Activated T-helper 1 cell treated with anti-CD3 and anti-CD28 coated beads, Interleukin-12 subunit alpha, Interleukin-12 subunit beta, Interleukin-2, Interleukin-4 antibody, amounts not matched to agents 30 ng/mL and 10 ng/mL and 1 ng/mL, durations not matched to agents 14 hours and 24 hours and 36 hours (primary cell): ENCODE measurements around the gene SND1. TPM values are rescaled to one million over a fixed set of nuclear protein-coding genes. Genes with fewer than 3 reads are reported as not detected.
"Not testable (repeated sequence)": the region's sequence is repeated elsewhere in the genome, so short reads cannot be mapped to it uniquely, and the experiment has no call there.

ENCODE experiments used
- DNase-seq: peaks from one replicate; pipeline ENCODE4 v3.0.0; 2021; ENCODE audit warnings: low spot score
- H3K27ac Mint-ChIP-seq: one replicate; pipeline ENCODE4 v1.8.0; 2021; ENCODE audit warnings: mild to moderate bottlenecking, mixed read lengths
- H3K27me3 Mint-ChIP-seq: one replicate; pipeline ENCODE4 v1.8.0; 2022; ENCODE audit warnings: mild to moderate bottlenecking, moderate library complexity, mixed read lengths; ENCODE audit not compliant: insufficient read depth
- H3K36me3 Mint-ChIP-seq: one replicate; pipeline ENCODE4 v1.8.0; 2021; ENCODE audit warnings: low read depth, mixed read lengths
- H3K4me1 Mint-ChIP-seq: one replicate; pipeline ENCODE4 v1.8.0; 2021; ENCODE audit warnings: low read depth, mixed read lengths
- H3K4me3 Mint-ChIP-seq: one replicate; pipeline ENCODE4 v1.8.0; 2021; ENCODE audit warnings: mild to moderate bottlenecking, moderate library complexity, mixed read lengths
- H3K9me3 Mint-ChIP-seq: one replicate; pipeline ENCODE4 v1.8.0; 2021; ENCODE audit warnings: mixed read lengths
- intact Hi-C: fragments of 100-400 bp; cut with micrococcal nuclease; formaldehyde crosslinking; loops from one replicate; pipeline ENCODE4 v1.15.1; 2024
- total RNA-seq: library from RNA; stranded (reverse); gene quantifications from 2 replicates; pipeline ENCODE4 v1.2.3, GENCODE V29; 2022

Gene SND1
- total RNA-seq, 1 donor from 2014 or later, result 292 TPM

DNA sequence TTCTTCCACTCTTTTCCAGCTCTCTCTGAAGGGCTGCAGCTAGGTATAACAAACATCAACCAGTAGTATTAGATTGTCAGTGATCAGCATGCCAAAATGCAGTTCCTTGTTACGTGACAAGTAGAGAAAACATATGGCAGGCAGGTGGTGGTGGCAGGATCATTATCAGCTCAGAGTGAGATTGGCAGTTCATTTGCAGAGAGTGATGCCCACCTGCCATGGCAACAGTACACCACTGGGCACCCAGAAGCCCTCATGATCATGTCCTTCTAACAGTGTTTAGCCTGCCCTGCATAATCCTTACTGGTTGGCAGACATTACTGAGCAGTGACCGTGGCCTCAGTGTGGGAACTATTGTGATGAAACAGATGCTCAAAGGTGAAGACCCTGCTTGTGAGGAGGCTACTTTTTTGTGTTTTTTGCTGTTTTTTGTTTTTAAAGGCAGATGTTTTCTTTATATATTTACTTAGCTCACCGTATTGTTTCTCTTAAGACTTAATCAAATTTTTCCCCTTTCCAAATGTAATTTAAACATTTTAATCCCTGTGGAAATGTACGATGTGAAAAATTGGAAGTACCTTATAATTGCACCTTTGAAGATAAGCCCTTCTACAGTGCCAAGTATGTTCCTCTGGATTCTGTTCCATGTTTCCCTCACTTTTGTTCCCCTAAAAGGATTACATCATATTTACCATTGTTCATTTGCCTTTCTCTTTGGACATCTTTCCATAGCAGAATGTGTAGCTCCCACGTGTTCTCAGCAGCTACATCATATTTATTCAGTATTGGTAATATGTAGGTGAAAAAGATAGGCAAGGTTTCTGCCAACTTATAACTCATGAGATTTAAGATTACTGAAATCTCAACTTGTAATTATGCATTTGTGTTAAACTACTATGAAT is 179.6 kb downstream of the SND1 start:
- no peak overlapping the region for H3K4me3 Mint-ChIP-seq
- no peak for DNase-seq
- H3K27ac Mint-ChIP-seq, result no peak overlapping the region
- H3K36me3 Mint-ChIP-seq, result peaks cover 29% of the 10 kb centered on the region
- H3K9me3 Mint-ChIP-seq, result peaks cover 6% of the 10 kb centered on the region
- intact Hi-C loops, result no loop called here
- H3K27me3 Mint-ChIP-seq, result no peaks in the 10 kb centered on the region
- peaks cover 7% of the 10 kb centered on the region for H3K4me1 Mint-ChIP-seq

DNA sequence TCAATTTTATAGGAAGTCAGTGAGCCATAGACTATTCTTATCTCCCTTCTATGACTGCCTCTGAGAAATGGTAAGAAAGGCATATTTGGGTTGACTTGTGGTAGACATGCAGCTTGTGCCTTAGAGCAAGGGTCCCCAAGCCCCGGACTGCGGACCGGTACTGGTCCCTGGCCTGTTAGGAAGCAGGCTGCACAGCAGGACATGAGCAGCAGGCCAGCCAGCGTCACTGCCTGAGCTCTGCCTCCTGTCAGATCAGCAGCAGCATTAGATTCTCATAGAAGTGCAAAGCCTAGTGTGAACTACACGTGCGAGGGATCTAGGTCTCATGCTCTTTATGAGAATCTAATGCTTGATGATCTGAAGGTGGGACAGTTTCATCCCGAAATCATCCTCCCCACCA is 180.6 kb downstream of the SND1 start:
- H3K36me3 Mint-ChIP-seq, result peaks cover 30% of the 10 kb centered on the region
- no peak overlapping the region for H3K27ac Mint-ChIP-seq
- H3K9me3 Mint-ChIP-seq, result peaks cover 12% of the 10 kb centered on the region
- H3K4me3 Mint-ChIP-seq, result no peak overlapping the region
- H3K27me3 Mint-ChIP-seq, result no peaks in the 10 kb centered on the region
- H3K4me1 Mint-ChIP-seq, result peaks cover 7% of the 10 kb centered on the region
- DNase-seq, result no peak
- intact Hi-C loops, result no loop called here

DNA sequence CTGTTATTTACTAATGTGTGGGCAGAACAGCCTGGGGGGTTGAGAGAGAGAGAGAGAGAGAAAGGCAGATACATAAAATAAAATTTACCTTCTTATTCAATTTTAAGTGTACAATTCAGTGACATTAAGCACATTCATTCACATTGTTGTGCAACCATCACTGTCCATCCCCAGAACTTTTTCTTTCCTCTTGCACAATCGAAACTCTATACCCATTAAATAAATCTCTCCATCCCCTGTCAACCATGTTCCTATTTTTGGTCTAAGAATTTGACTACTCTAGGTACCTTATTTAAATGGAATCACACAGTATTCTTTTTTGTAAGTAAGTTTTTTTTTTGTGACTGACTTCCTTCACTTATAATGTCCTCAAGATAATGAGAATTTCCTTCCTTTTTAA is 181.6 kb downstream of the SND1 start:
- Mint-ChIP-seq H3K4me1 (peaks cover 6% of the 10 kb centered on the region), H3K4me3 (no peak overlapping the region), H3K36me3 (peaks cover 34% of the 10 kb centered on the region), H3K9me3 (peaks cover 17% of the 10 kb centered on the region), H3K27ac (no peak overlapping the region), H3K27me3 (no peaks in the 10 kb centered on the region)
- intact Hi-C loops, result loop anchor here (2.0 kb wide), 1 partner anchor 15 kb away; no protein-coding TSS in a partner anchor
- no peak for DNase-seq

DNA sequence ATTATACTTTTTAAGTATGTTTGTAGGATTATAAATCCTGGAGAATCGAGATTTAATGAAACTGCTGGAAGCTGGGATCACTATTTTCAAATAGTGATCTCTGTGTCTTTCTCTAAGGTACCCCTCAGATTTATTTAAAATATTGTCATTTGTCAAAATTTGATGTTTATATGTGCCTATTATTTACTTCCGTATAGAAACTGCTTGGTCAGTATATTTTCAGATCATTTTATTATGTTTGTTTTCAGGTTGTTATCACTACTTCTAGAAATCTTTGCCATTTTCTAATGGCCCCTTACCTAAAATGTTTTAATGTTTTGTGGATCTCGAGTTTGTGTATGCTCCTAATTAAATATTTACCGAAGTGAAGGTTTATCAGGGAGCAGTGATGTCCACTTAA is 183.7 kb downstream of the SND1 start:
- Mint-ChIP-seq H3K4me3 (no peak overlapping the region), H3K27ac (no peak overlapping the region), H3K27me3 (no peaks in the 10 kb centered on the region), H3K36me3 (peaks cover 31% of the 10 kb centered on the region), H3K4me1 (no peaks in the 10 kb centered on the region), H3K9me3 (peaks cover 17% of the 10 kb centered on the region)
- intact Hi-C loops, result loop anchor here (2.0 kb wide), 1 partner anchor 13 kb away; no protein-coding TSS in a partner anchor
- DNase-seq, result no peak

DNA sequence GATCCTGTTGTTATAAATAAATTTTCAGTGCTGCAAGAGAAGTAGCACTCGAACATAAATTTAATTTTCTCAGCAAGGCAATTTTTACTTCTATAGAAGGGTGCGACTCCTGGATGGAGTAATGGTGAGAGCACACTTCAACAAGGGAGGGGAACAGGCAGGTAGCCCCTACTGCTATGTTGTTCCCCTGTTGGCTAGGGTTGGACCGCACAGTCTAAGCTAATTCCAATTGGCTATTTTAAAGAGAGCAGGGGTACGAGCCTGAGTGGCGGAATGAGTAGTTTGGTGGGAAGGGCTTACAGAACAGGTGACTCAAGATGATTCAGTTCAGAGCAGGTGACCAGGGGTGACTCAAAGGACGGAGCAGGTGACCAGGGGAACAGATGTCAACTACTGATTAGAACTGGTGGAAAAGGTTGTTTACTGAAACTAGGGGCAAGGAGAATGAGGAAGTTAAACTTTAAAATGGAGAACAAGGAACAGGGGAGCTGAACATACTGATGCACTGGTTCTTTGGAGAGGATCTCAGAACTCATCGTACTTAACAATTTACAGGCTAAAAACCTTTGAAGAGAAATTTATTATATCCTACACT is 185.9 kb downstream of the SND1 start:
- H3K4me1 Mint-ChIP-seq, H3K27me3 Mint-ChIP-seq, H3K4me3 Mint-ChIP-seq, DNase-seq, intact Hi-C loops: not testable (repeated sequence)
- Mint-ChIP-seq H3K27ac (peak overlapping the region; percentile 37), H3K9me3 (peaks cover 17% of the 10 kb centered on the region), H3K36me3 (peaks cover 28% of the 10 kb centered on the region)

DNA sequence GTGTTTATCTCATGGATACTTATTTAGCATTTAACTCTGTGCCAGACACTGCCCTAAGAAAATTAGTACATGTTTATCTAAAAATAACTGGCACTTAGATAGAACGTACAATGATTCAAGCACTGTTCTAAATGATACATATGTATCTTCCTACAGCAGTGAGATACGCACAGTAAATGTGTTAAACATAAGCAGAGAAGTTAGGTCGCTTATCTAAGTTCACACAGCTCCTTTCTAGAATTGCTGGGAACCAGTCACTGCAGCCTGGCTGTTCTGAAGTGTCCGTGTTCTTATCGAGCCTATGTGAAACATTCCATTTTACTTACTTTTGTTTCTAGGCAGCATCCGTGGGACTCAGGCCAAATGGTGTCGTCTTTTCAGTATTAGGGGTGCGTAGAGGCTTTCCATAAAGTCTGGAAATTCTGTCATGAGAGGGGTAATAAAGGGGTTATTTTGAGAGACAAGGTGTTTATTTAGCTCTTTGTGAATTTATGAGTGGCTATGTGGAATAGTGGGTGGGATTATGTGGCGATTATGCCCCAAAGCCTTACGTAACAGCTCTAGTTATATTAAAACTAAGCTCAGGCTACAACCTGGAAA is 186.9 kb downstream of the SND1 start:
- Mint-ChIP-seq H3K27me3 (no peaks in the 10 kb centered on the region), H3K4me1 (no peaks in the 10 kb centered on the region), H3K4me3 (no peak overlapping the region), H3K27ac (no peak overlapping the region), H3K9me3 (peaks cover 17% of the 10 kb centered on the region), H3K36me3 (peaks cover 32% of the 10 kb centered on the region)
- intact Hi-C loops, result no loop called here
- no peak for DNase-seq

DNA sequence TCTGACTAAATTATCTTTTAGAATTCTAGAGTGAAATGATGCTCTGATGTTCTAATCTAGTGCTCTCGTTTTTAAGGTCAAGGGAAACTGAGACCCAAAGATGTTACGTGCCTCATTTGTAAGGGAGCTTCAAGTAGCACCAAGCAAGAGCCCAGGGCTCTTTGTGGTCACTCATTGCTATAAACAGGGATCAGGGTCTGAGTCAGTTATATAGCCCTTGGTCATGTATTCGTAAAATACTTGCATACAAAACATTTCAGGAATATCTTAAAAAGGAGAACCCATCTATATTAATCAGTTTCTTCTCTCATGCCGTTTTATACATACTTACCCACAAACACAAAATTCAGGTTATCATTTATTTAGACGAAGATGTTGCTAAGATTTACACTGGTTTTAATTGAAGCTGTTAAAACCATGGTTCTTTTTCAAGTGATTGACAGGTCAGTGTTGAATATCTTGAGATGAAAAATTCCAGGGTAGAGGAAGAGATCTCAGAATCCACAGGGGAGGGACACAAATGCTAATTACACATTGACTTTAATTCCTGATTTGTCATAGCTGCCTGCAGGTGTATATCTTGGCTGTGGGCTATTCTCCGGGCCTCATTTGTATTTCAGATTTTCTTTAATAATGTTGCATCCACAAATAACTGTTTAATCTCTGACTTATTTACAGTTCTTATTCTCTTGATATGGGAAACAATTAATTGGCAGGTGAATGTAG is 188.4 kb downstream of the SND1 start:
- H3K36me3 Mint-ChIP-seq, result peaks cover 35% of the 10 kb centered on the region
- peaks cover 12% of the 10 kb centered on the region for H3K9me3 Mint-ChIP-seq
- intact Hi-C loops, result no loop called here

DNA sequence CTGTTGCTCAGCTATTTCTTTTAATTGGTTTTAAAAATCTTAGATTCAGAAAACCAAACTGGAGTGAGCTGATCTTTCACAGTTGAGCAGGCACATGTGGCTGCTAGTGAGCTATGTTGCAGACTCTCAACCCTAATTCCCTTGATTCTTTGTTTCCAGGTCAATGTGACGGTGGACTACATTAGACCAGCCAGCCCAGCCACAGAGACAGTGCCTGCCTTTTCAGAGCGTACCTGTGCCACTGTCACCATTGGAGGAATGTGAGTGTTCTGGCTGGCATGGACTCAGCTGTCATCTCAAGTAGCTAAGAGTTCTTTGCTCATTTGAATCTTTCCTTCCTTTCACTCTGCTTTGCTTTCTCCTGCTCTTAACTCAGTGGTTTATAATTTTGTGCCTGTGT is 192.2 kb downstream of the SND1 start:
- peaks cover 16% of the 10 kb centered on the region for H3K4me1 Mint-ChIP-seq
- intact Hi-C loops, result no loop called here
- peaks cover 37% of the 10 kb centered on the region for H3K36me3 Mint-ChIP-seq
- no peak overlapping the region for H3K4me3 Mint-ChIP-seq
- no peaks in the 10 kb centered on the region for H3K9me3 Mint-ChIP-seq
- no peaks in the 10 kb centered on the region for H3K27me3 Mint-ChIP-seq
- no peak overlapping the region for H3K27ac Mint-ChIP-seq
- no peak for DNase-seq

More for the DNA sequence above, 188.4 kb downstream of the SND1 start:
- peaks cover 7% of the 10 kb centered on the region for H3K4me1 Mint-ChIP-seq
- H3K27me3 Mint-ChIP-seq, result no peaks in the 10 kb centered on the region
- H3K27ac Mint-ChIP-seq, result no peak overlapping the region
- H3K4me3 Mint-ChIP-seq, result no peak overlapping the region
- DNase-seq, result no peak

DNA sequence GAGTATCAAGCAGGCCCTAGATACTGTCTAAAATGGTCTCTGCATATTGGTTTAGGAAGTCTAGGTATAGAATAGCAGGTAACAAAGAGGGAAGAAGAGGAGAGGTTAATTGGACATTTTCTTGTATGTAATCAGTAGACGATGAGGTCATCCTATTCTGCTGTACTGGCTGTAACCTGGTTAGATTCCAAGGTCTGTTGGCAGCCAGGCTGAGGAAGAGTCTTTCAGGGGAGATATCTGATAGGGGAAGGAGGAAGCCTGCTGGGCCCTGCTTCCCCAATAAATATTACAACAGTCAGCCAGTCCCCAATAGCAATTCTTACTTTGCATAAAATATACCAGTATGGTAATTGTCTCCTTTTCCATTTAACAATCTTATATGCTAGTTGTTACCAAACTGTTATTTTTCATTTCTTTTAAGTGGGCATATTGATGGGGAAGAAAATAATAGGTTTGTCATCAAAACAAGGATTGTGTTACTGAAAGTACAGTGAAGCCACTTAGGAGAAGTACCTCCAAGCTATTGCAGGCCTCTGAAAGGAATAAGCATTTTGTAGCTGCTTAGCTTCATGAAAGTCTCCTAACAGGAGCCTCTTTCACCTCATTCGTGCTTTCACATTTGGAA is 192.8 kb downstream of the SND1 start:
- no peaks in the 10 kb centered on the region for H3K9me3 Mint-ChIP-seq
- DNase-seq, result no peak
- no peak overlapping the region for H3K4me3 Mint-ChIP-seq
- intact Hi-C loops, result no loop called here
- peaks cover 22% of the 10 kb centered on the region for H3K4me1 Mint-ChIP-seq
- no peak overlapping the region for H3K27ac Mint-ChIP-seq
- no peaks in the 10 kb centered on the region for H3K27me3 Mint-ChIP-seq
- peaks cover 42% of the 10 kb centered on the region for H3K36me3 Mint-ChIP-seq

DNA sequence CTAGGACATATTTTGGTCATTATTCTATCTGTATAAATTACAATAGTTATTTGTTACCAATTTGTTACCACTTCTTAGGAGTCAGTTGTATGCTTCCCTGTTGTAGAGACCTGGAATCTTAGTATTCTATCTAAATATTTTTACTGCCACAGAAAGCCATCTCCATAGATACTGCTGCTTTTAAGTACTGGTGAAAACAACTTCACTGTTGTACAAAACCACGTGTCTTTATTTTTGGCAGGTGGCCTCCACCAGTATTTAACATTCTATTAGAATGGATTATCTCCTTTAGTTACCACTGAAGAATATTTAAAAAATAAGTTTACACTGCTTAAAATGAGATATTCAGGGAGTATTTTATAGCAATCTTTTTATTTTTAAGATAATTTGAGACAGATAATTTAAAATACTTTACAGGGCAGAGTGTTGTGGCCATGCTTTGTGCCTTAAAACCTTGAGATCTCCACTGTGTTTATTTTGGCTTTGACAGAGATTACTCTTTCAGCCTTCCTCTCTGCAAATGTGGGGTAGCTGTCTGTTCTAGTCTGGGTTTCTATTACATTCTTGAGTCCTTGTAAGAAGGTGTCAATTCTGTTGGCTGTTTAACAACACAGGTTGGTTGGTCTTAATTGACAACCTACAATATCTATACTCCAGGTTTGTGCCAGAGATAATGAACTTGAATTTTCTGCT is 193.7 kb downstream of the SND1 start:
- Mint-ChIP-seq H3K27me3 (no peaks in the 10 kb centered on the region), H3K36me3 (peaks cover 45% of the 10 kb centered on the region), H3K9me3 (no peaks in the 10 kb centered on the region), H3K27ac (no peak overlapping the region), H3K4me1 (peaks cover 31% of the 10 kb centered on the region), H3K4me3 (no peak overlapping the region)
- intact Hi-C loops, result no loop called here
- DNase-seq, result no peak

DNA sequence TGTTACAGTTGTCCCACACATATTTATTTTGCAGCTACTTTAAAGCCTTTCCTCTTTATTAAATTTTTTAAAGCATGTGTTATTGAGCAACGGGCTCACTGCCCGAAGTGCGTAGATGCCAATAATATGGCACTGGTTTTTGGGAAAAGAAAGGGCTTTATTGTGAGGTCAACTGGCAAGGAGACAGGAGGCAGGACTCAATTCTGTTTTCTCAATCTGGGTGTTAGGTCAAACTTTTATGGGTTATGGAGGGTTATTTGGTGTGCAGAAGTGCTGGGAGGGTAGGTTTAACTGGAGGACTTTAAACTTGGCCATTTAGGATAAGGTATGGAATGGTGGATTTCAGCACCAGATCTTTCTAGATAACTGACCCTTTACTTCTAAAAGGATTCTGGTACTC is 195.6 kb downstream of the SND1 start:
- intact Hi-C loops, result loop anchor here (2.0 kb wide), 1 partner anchor 13 kb away; no protein-coding TSS in a partner anchor
- no peaks in the 10 kb centered on the region for H3K27me3 Mint-ChIP-seq
- no peak for DNase-seq
- H3K4me1 Mint-ChIP-seq, result peaks cover 41% of the 10 kb centered on the region
- H3K4me3 Mint-ChIP-seq, result no peak overlapping the region
- H3K9me3 Mint-ChIP-seq, result no peaks in the 10 kb centered on the region
- peaks cover 49% of the 10 kb centered on the region for H3K36me3 Mint-ChIP-seq
- H3K27ac Mint-ChIP-seq, result peak overlapping the region; percentile 35

DNA sequence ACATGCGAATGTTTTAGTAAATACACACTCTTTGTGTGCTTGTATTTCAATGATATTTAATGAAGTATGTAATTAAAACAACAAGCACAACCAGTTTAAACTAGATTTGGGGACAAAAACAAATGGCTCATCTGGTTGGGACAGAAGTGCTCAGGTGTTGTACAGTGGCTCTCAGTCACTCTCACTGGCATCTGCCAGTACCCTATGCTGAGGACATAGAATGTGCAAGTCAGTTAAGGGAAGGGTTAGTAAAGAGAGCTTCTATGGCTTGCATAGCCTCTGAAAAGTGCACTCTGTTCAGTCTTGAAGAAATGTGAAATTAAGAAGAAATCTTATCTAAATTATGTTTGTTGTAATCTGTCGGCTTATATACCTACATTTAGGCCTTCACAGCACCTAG is 196.2 kb downstream of the SND1 start:
- Mint-ChIP-seq H3K9me3 (no peaks in the 10 kb centered on the region), H3K27ac (no peak overlapping the region), H3K4me3 (no peak overlapping the region), H3K4me1 (peaks cover 46% of the 10 kb centered on the region), H3K36me3 (peaks cover 46% of the 10 kb centered on the region), H3K27me3 (no peaks in the 10 kb centered on the region)
- DNase-seq, result no peak
- intact Hi-C loops, result loop anchor here (2.0 kb wide), 1 partner anchor 13 kb away; no protein-coding TSS in a partner anchor
